Thymus (tissue), 11 donors: ENCODE data around the gene FHL5. TPM values are rescaled to one million over a fixed set of nuclear protein-coding genes. Genes with fewer than 3 reads are reported as not detected.
"Not testable (repeated sequence)": the region's sequence is repeated elsewhere in the genome, so short reads cannot be mapped to it uniquely, and the experiment has no call there.

Source experiments
- DNase-seq, 9 donors: peaks; one replicate each; pipeline ENCODE4 v3.0.0-alpha.2; 2013; ENCODE audit warnings: low spot score in 9 of 9, low read depth in 6 of 9, missing footprints in 1 of 9
- H3K27ac ChIP-seq, 2 donors: one replicate each; pipeline ENCODE4 v1.5.1; 2013; ENCODE audit warnings: control low read depth in 1 of 2, low read depth in 1 of 2, low read length in 1 of 2, mild to moderate bottlenecking in 1 of 2, moderate library complexity in 1 of 2
- H3K27me3 ChIP-seq, 2 donors: one replicate each; pipeline ENCODE4 v1.5.1; 2013; ENCODE audit warnings: low read length in 1 of 2; ENCODE audit not compliant: control insufficient read depth in 2 of 2, insufficient read depth in 1 of 2
- H3K36me3 ChIP-seq, 2 donors: one replicate each; pipeline ENCODE4 v1.5.1; 2013; ENCODE audit warnings: low read length in 1 of 2, mild to moderate bottlenecking in 1 of 2, moderate library complexity in 1 of 2; ENCODE audit not compliant: control insufficient read depth in 2 of 2, insufficient read depth in 2 of 2
- H3K4me1 ChIP-seq, 2 donors: one replicate each; pipeline ENCODE4 v1.5.1; 2013; ENCODE audit warnings: low read length in 2 of 2; ENCODE audit not compliant: control insufficient read depth in 2 of 2, insufficient read depth in 2 of 2
- H3K4me3 ChIP-seq, 2 donors: one replicate each; pipeline ENCODE4 v1.5.1; 2013; ENCODE audit warnings: low read length in 2 of 2, control low read depth in 1 of 2, mild to moderate bottlenecking in 1 of 2
- H3K9me3 ChIP-seq, 2 donors: one replicate each; pipeline ENCODE4 v1.5.1; 2013; ENCODE audit warnings: low read length in 1 of 2, mild to moderate bottlenecking in 1 of 2; ENCODE audit not compliant: control insufficient read depth in 2 of 2, insufficient read depth in 1 of 2
- WGBS: extraction: QIAGEN DNeasy Blood & Tissue Kit; methylation state at CpG from one replicate; pipeline ENCODE4 v1.1.7; 2013; 5-methylcytosine and 5-hydroxymethylcytosine counted together
- polyA plus RNA-seq: library from polyadenylated mRNA; stranded (reverse); fragments of 200-250 nt; gene quantifications from one replicate; pipeline ENCODE4 v1.2.3, GENCODE V29; 2013
- total RNA-seq: library from RNA; stranded (reverse); fragments of 120-200 nt; gene quantifications from one replicate; pipeline ENCODE4 v1.2.4, GENCODE V29; 2013
- donor health status: healthy.

Gene FHL5
- total and polyA plus RNA-seq, 2 donors: 0.19 to 15.8 TPM

DNA sequence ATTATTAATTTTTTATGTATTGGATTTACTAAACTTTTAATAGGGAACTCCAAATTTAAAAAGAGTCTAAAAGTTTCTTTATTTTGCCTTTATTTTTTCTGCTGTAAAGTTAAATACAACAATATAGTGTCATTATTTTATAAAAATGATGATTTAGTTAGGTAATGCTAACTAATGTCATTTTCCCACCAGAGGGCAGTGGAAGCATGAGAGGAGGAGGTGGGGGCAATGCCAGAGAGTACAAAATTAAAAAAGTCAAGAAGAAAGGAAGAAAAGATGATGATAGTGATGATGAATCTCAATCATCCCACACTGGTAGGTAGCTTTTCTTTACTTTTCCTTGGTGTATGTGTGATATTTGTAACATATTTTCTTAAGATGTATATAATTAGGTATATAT is 20.2 kb upstream of the FHL5 start:
- DNase-seq: peak in 2 of 9 donors; percentile 2 to 22

DNA sequence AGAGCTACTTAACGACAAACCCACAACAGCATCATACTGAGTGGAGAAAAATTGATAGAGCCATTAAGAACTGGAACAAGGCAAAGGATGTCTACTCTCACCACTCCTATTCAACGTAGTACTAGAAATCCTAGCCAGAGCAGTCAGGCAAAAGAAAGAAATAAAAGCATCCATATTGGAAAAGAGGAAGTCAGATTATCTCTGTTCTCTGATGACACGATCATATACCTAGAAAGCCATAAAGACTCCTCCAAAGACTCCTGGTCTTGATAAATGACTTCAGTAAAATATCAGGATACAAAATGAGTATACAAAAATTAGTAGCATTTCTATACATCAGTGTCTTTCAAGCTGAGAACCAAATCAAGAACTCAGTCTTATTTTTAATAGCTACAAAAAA is 17.0 kb upstream of the FHL5 start:
- peaks cover 12 to 37% of the 10 kb centered on the region in 2 donors for H3K36me3 ChIP-seq
- no peaks in the 10 kb centered on the region for H3K9me3 ChIP-seq
- H3K4me1 ChIP-seq: no peaks in the 10 kb centered on the region
- H3K27me3 ChIP-seq: no peaks in the 10 kb centered on the region
- no peak for DNase-seq
- H3K4me3 ChIP-seq: no peak overlapping the region
- no peak overlapping the region for H3K27ac ChIP-seq
- WGBS: 97% methylated on average over 3 of the region's 3 CpGs

More for the DNA sequence above, 20.2 kb upstream of the FHL5 start:
- H3K9me3 ChIP-seq: no peaks in the 10 kb centered on the region
- no peak overlapping the region for H3K4me3 ChIP-seq
- H3K27me3 ChIP-seq: no peaks in the 10 kb centered on the region
- H3K27ac ChIP-seq: no peak overlapping the region
- peaks cover 2 to 49% of the 10 kb centered on the region in 2 donors for H3K36me3 ChIP-seq
- H3K4me1 ChIP-seq: no peaks in the 10 kb centered on the region

DNA sequence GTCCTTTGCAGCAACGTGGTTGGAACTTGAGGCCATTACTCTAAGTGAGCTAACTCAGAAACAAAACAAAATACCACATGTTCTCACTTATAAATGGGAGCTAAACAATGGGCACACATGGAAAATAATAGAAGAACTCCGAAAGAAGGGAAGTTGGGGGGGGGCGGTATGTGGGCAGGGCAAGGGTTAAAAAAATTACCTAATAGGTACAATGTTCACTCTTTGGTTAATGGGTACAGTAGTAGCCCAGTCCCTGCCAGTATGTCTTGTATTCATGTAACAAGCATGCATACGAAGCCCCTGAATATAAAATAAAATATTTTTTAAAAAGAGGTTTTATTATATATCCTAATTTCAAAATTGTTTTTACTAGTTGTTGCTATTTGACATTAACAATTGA is 15.3 kb upstream of the FHL5 start:
- H3K27me3 ChIP-seq: no peaks in the 10 kb centered on the region
- H3K4me1 ChIP-seq: no peaks in the 10 kb centered on the region
- 99% methylated on average over 4 of the region's 4 CpGs for WGBS
- no peak overlapping the region for H3K27ac ChIP-seq
- peaks cover 16 to 49% of the 10 kb centered on the region in 2 donors for H3K36me3 ChIP-seq
- no peak for DNase-seq
- no peaks in the 10 kb centered on the region for H3K9me3 ChIP-seq
- no peak overlapping the region for H3K4me3 ChIP-seq

DNA sequence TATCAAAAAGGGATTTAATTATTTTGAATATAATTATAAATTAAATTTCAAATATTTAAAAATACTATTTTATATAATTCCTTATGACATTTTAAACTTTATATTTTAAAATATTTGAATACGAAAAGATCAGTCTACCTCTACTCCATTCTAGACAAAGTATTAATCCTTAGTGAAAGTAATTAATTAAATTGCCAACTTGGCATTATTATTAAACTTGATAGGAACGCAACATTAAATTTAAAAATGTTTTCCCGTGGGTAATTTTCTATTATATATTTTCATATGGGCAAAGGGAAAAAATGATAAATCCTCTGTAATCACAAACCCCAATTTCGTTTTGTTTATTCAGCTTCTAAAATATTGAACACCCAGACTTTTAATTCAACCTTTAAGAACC is 8.4 kb upstream of the FHL5 start:
- H3K36me3 ChIP-seq: peaks cover 12 to 49% of the 10 kb centered on the region in 2 donors
- H3K4me3 ChIP-seq: no peak overlapping the region
- no peak overlapping the region for H3K27ac ChIP-seq
- H3K4me1 ChIP-seq: no peaks in the 10 kb centered on the region
- no peak for DNase-seq
- H3K27me3 ChIP-seq: no peaks in the 10 kb centered on the region
- WGBS: 98% methylated on average over 4 of the region's 4 CpGs
- no peaks in the 10 kb centered on the region for H3K9me3 ChIP-seq

DNA sequence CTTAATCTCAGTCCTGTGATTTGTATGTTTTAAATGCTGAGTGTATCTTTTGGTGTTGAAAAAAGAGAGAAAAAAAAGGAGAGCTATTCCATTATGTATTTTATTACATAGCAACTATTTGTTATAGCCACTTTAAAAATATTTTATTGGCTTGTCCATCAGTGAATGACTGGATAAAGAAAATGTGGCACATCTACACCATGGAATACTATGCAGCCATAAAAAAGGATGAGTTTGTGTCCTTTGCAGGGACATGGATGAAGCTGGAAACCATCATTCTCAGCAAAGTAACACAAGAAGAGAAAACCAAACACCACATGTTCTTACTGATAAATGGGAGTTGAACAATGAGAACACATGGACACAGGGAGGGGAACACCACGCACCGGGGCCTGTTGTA is 3.2 kb upstream of the FHL5 start:
- H3K9me3 ChIP-seq, H3K4me1 ChIP-seq, H3K4me3 ChIP-seq, DNase-seq, H3K36me3 ChIP-seq, H3K27me3 ChIP-seq, H3K27ac ChIP-seq: not testable (repeated sequence)
- 91% methylated on average over 2 of the region's 2 CpGs for WGBS

DNA sequence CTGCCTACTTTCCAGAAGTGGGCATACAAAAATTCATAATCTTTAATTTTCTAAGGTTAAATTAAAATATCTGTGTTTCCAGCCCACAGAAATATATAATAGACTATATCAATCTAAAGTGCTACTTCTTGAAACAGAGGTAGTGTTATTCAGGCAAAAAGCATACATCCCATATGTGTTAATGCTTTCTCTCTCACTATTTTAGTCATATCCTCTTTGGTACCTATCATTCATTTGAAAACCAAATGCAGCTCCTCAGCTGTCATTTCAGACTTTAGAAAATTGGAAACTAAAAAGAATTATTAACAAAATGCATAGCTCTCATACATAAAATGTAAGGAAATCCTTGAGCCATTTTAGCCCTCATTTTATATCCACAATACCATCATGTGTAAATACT is 925 bp downstream of the FHL5 start:
- no peak for DNase-seq
- Histone ChIP-seq H3K27ac (no peak overlapping the region), H3K36me3 (no peaks in the 10 kb centered on the region), H3K4me3 (no peak overlapping the region), H3K4me1 (no peaks in the 10 kb centered on the region), H3K27me3 (peaks cover 0 to 2% of the 10 kb centered on the region in 2 donors), H3K9me3 (no peaks in the 10 kb centered on the region)

DNA sequence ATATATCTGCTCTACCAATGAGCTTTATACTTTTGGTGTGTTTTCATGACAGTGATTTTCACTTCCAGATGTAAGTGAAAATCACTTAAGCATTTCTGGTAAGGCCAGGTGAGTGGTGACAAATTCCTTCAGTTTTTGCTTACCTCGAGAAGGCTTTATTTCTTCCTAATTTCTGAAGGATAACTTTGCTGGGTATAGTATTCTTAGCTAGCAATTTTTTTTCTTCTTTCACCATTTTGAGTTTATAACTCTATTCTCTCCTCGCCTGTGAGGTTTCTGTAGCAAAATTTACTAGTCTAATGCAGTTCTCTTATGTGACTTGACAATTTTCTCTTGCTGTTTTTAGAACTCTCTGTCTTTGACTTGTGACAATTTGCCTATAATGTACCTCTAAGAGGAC is 7.1 kb downstream of the FHL5 start:
- H3K36me3 ChIP-seq: no peaks in the 10 kb centered on the region
- H3K27me3 ChIP-seq: no peaks in the 10 kb centered on the region
- H3K27ac ChIP-seq: no peak overlapping the region
- H3K4me3 ChIP-seq: no peak overlapping the region
- WGBS: 92% methylated on average over 2 of the region's 2 CpGs
- H3K4me1 ChIP-seq: no peaks in the 10 kb centered on the region
- no peak for DNase-seq
- peaks cover 0 to 10% of the 10 kb centered on the region in 2 donors for H3K9me3 ChIP-seq

DNA sequence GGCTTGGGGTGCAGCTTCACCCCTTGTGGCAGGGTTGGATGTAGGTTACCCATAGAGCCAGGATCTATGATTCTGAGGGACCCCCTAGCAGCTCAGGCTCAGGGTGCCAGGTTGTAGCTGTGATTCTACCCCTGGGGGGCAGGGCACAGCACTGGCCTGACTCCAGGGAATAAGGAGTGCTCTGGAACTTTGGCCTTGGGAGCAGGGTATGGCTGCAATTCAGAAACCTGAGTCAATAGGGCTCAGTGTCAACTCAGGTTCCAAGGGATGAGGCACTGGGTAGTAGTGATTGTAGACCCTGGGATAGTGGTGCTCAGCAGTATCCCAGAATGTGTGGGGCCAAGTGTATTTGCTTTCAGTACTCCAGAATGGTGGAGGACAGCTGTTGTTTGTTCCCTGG is 8.6 kb downstream of the FHL5 start:
- Histone ChIP-seq H3K36me3 (no peaks in the 10 kb centered on the region), H3K4me1 (no peaks in the 10 kb centered on the region), H3K27me3 (no peaks in the 10 kb centered on the region), H3K4me3 (no peak overlapping the region), H3K27ac (no peak overlapping the region), H3K9me3 (peaks cover 0 to 10% of the 10 kb centered on the region in 2 donors)
- DNase-seq: no peak

DNA sequence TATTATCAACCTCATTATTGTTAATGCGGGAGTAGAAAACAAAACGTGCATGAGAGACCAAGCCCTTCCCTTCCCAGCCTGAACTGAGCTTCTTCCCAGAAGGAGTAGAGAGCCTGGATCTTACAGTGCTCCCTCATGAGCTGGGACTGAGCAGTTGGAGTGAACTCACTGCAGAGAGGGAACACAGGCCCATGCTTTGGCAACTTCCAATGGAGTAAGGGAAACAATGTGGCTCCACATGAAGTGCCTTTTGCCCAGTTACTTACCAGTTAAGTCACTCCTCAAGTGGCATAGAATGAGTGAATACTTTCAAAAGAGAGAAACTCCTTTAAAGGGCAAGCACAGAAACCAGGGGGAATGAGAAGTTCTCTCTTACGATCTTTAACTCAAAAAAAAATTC is 12.4 kb downstream of the FHL5 start:
- Histone ChIP-seq H3K4me3 (no peak overlapping the region), H3K27ac (no peak overlapping the region), H3K36me3 (no peaks in the 10 kb centered on the region), H3K27me3 (no peaks in the 10 kb centered on the region), H3K9me3 (peaks cover 0 to 10% of the 10 kb centered on the region in 2 donors), H3K4me1 (no peaks in the 10 kb centered on the region)
- DNase-seq: no peak
- 91% methylated on average over 3 of the region's 3 CpGs for WGBS

DNA sequence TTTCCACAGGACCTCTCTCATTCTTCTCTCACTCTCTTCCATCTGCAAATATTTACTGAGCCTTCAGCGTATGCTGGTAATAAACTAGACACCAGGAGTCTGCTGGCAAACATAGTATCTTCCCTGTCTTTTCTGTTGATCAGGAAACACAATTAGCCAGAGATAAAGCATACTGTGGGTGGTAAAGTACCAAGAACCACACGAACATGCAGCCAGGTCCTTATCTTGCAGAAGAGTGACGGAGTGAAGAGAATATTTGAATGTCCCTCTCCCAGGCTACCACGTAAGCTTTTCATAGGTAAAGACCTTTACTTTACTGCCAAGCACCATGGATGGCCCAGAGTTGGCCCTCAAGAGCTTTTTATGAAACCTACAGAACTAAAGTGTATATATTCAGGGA is 13.3 kb downstream of the FHL5 start:
- Histone ChIP-seq H3K27me3 (no peaks in the 10 kb centered on the region), H3K4me1 (no peaks in the 10 kb centered on the region), H3K36me3 (no peaks in the 10 kb centered on the region), H3K27ac (no peak overlapping the region), H3K9me3 (peaks cover 0 to 9% of the 10 kb centered on the region in 2 donors), H3K4me3 (no peak overlapping the region)
- DNase-seq: no peak
- WGBS: 72% methylated on average over 4 of the region's 4 CpGs
